Hematopoietic multipotent progenitor cell treated with erythropoietin and hydrocortisone succinate and interleukin-3 and kit ligand, for 8 days (in vitro differentiated cells): ENCODE results near the gene THAP8.

Source experiments
- DNase-seq: peaks from one replicate; pipeline ENCODE4 v3.0.0-alpha.2; 2015

The THAP8 gene

DNA sequence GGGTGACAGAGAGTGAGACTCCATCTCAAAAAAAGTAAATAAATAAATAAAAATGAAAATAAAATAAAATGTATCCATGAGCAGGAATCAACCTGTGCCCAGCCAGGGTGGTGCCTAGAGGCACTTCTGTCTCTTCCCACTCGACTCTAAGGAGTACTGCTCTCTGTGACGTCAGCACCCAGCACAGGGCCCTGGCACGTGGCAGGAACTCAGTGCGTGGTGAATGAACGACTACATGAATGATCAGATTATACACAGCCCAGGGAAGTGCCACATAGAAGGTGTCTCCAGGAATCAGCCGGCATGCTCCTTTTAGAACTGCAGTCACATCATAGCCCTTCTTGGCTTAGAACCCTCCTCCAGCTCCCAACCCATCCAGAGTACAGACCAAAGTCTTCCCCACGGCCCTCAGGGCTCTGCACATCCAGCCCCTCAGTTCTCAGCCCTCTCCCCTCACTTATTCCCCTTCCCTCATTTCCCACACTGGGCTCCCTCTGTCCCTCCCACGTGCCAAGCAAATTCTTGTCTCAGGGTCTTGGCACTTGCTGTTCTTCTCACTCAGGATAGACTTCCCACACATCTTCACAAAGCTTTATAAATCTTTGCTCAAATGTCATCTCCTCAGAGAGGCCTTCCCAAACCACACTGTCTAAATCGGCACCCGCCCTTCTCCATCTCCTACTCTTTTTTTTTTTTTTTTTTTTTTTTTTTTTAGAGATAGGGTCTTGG lies 25.6 kb downstream of the THAP8 start:
- no peak for DNase-seq

DNA sequence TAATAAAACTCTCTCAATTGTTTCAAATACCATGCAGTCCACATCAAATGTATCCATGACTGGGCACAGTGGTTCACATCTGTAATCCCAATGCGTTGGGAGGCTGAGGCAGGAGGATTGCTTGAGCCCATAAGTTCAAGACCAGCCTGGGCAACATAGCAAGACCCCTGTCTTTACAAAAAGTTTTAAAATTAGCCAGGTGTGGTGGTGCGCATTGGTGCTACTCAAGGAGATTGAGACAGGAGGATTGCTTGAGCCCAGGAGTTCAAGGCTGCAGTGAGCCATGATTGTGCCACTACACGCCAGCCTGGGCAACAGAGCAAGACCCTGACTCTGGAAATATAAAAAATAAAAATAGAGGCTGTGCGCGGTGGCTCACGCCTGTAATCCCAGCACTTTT lies 26.4 kb downstream of the THAP8 start:
- no peak for DNase-seq

GRCh38 chr19:36026091-36026876 lies 27.8 kb downstream of the THAP8 start:
- DNase-seq: no peak

DNA sequence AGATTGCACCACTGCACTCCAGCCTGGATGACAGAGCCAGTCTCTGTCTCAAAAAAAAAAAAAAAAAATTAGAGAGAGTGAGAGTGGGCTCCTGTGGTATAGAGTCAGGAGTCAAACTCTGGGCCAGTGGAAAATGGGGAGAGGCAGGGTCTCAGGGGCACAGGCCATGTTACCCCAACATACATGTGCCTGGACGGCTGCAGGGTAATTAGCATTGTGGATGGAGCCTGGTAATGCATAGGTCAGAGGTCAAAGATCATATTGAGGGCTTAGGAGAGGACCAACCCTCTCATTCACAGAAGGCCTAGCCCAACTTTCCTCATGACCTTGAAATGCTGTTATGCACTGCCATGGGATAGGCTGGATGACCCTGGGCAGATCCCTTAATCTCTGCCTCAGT lies 28.5 kb downstream of the THAP8 start:
- DNase-seq: no peak

- no peak for DNase-seq
These were observed 30.7 kb downstream of the THAP8 start for GRCh38 chr19:36023432-36023831.

DNA sequence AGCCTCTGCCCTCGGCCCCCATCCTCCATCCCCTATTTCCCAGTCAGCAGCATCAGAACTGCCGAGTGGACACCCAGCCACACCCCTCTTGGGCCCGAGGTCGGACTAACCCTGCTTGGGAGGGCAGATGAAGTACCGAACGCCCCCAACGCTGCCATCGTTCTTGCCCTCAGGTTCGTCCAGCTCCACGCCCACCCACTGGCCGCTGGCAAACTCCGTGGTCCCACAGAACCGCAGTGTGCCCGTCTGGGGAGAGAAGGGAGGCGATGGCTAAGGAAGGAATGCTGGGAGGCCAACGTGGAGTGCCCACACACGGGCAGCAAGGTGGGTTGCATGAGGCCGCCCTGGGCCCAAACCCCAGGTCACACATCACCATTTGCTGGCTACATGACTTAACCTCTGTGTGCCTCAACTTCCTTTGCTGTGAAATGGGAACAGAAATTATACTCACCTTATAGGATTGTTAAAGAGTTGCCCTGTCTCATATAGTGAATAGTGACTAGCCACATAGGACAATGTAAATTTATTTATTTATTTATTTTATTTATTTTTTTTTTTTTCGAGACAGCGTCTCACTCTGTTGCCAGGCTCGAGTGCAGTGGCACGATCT lies 34.9 kb downstream of the THAP8 start:
- DNase-seq: no peak

- DNase-seq: peak; percentile 99
These were observed 39.8 kb downstream of the THAP8 start, which contains the start of gene ALKBH6 for GRCh38 chr19:36014012-36014924. ALKBH6 (minus strand) TSS chr19:36014213; CDS start chr19:36013397, 816 bp downstream.

- peak; percentile 25 for DNase-seq
These were observed 40.6 kb downstream of the THAP8 start for GRCh38 chr19:36013280-36014011.

GRCh38 chr19:36010402-36010801 lies 43.7 kb downstream of the THAP8 start:
- no peak for DNase-seq

GRCh38 chr19:36009633-36010379 lies 44.3 kb downstream of the THAP8 start:
- DNase-seq: no peak

GRCh38 chr19:36009220-36009619 lies 44.9 kb downstream of the THAP8 start:
- DNase-seq: peak; percentile 49

DNA sequence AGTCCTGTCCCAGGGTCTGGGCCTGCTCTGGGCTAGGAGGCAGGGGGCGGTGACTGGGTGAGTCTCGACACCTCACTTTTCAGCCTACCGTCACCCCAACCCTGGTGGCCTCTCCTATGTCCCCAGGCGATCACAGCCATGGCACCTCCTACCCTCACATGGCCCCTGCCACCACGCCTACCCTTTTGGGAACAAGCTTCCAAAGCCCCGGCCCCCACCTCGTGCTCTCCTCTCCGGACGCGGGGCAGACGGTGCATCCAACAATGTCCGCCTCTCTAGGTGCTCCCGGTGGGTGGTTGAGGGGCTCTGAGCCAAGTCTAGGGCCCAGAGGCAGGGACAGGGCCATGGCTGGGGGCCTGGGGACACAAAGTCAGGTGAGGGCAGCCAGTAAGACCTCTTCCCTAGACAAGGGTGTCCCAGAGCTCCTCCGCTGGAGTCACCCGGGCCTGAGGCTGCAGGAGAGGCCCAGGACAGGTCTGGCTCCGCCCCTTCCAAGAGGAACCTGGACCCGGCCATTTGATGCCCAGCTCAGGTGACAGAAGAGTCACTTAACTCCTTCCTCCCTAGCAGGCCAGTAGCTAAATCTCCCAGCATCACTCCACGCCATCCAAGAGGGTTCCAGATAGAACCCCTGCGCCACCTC lies 45.6 kb downstream of the THAP8 start, which contains the start of gene SYNE4:
Gene SYNE4 (minus strand): TSS at position 478 of the 643 bp plus-strand sequence. CDS start 132 bp downstream, at position 346.
- no peak for DNase-seq

GRCh38 chr19:36006955-36007354 lies 47.1 kb downstream of the THAP8 start:
- DNase-seq: no peak

- DNase-seq: no peak
These were observed 50.8 kb downstream of the THAP8 start for GRCh38 chr19:36003284-36003683.

- DNase-seq: no peak
These were observed 52.5 kb downstream of the THAP8 start for GRCh38 chr19:36001605-36002004.

- no peak for DNase-seq
These were observed 57.3 kb downstream of the THAP8 start for GRCh38 chr19:35996777-35997176.

GRCh38 chr19:35995048-35995993 lies 58.8 kb downstream of the THAP8 start, which contains the start of gene SDHAF1:
SDHAF1 (plus strand) TSS chr19:35995188; CDS start chr19:35995275, 87 bp downstream.
- DNase-seq: peak; percentile 97

DNA sequence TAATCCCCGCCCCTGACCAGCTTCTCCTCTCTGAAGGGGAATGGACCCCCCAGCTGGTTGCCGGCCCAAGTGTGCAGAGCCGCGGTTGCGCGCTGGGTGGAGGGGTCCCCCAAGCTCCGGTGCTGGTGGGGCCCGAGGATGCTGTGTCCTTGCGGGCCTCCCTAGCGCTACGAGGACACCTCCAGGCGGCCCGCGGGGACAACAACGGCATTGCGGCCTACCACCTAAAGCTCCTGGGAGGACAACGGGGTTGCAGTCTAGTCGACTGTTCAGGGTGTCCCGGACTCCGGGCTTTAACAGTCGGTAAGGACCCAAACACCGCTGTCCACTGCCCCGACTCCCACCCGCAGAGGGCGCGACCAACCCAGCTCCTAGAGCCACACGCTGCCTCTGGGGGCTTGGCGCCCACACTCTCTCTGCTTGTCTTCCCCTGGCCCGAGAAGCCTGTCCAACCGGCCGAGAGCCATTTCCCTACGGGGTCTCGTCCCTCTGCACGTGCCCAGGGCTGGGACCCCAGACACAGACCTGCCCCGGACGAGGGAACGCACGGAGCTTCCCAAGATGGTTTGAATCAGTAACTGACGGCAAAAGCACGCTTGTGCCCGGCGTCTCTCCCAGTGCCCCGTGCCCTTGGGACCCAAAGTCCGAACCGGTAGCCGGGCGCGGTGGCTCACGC lies 60.0 kb downstream of the THAP8 start:
- peak; percentile 28 for DNase-seq
